ENCODE measurements around the gene TRPM3.

DNA sequence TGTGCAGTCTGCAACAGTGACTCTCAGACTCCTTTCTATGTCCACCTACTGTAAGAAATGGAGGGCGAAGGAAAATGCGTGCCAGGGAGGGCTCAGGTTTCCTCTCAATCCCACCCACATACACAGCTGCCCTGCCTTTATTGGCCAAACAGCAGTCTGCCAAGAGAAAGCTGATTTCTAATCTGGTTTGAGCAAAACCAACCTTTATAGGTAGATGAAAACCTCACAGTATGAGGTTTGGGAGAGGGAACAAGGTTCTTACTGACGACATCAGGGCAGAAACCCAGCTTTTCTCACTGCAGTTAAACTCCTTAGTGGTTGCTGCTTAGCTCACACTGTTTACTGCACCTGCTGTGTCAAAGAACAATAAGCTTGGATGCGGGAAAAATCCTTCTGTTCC, 554.7 kb downstream of the TRPM3 start:
- TF ChIP-seq EZH2phosphoT487 (IDR thresholded peaks at IDR 0.05; ENCODE audit: borderline replicate concordance, low read length): no peak
- TF ChIP-seq, protein P1, sequence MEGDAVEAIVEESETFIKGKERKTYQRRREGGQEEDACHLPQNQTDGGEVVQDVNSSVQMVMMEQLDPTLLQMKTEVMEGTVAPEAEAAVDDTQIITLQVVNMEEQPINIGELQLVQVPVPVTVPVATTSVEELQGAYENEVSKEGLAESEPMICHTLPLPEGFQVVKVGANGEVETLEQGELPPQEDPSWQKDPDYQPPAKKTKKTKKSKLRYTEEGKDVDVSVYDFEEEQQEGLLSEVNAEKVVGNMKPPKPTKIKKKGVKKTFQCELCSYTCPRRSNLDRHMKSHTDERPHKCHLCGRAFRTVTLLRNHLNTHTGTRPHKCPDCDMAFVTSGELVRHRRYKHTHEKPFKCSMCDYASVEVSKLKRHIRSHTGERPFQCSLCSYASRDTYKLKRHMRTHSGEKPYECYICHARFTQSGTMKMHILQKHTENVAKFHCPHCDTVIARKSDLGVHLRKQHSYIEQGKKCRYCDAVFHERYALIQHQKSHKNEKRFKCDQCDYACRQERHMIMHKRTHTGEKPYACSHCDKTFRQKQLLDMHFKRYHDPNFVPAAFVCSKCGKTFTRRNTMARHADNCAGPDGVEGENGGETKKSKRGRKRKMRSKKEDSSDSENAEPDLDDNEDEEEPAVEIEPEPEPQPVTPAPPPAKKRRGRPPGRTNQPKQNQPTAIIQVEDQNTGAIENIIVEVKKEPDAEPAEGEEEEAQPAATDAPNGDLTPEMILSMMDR (conservative IDR thresholded peaks at IDR 0.05; ENCODE audit: low read depth, low read length): no peak
- no peak for TF ChIP-seq EZH2 (IDR thresholded peaks at IDR 0.05; ENCODE audit: low read length, unreplicated experiment)

Measured in PC-3 (cell line).